NOMO-1 (cell line): ENCODE results near the gene SERTM2.
"Not testable (repeated sequence)": the region's sequence is repeated elsewhere in the genome, so short reads cannot be mapped to it uniquely, and the experiment has no call there.

ENCODE experiments used
- DNase-seq, 2 experiments: peaks; one replicate each; lab custom pipeline; 2025; ENCODE audit not compliant: unreplicated experiment in 2 of 2; lab: John Stamatoyannopoulos, UW

The SERTM2 gene

GRCh38 chrX:111511477-111511876, at the start of gene SERTM2:
Gene SERTM2, plus strand, starts transcription at chrX:111511645. Its CDS starts 7,213 bp downstream, at chrX:111518858.
- peak; percentile 54 to 81 for DNase-seq

GRCh38 chrX:111465669-111466068, 45.8 kb upstream of the SERTM2 start:
- no peak for DNase-seq

- no peak for DNase-seq
Observed at GRCh38 chrX:111467896-111468295, 43.5 kb upstream of the SERTM2 start.

GRCh38 chrX:111470681-111471403, 40.6 kb upstream of the SERTM2 start:
- DNase-seq, result no peak

- no peak for DNase-seq
Observed at GRCh38 chrX:111481896-111482295, 29.5 kb upstream of the SERTM2 start.

GRCh38 chrX:111483135-111483534, 28.3 kb upstream of the SERTM2 start:
- DNase-seq, result no peak

- no peak for DNase-seq
Observed at GRCh38 chrX:111483881-111484280, 27.6 kb upstream of the SERTM2 start.

- DNase-seq, result peak in 1 of 2 experiments; percentile 53
Observed at GRCh38 chrX:111490688-111491087, 20.8 kb upstream of the SERTM2 start.

GRCh38 chrX:111492085-111492484, 19.4 kb upstream of the SERTM2 start:
- DNase-seq, result no peak

GRCh38 chrX:111498538-111499103, 12.8 kb upstream of the SERTM2 start:
- DNase-seq, result no peak

- DNase-seq, result no peak
Observed at GRCh38 chrX:111503485-111503993, 7.9 kb upstream of the SERTM2 start.

- peak in 1 of 2 experiments; percentile 52 for DNase-seq
Observed at GRCh38 chrX:111504941-111505340, 6.5 kb upstream of the SERTM2 start.

GRCh38 chrX:111505783-111506182, 5.7 kb upstream of the SERTM2 start:
- DNase-seq, result no peak

GRCh38 chrX:111506826-111507225, 4.6 kb upstream of the SERTM2 start:
- no peak for DNase-seq

- no peak for DNase-seq
Observed at GRCh38 chrX:111507933-111508332, 3.5 kb upstream of the SERTM2 start.

- DNase-seq, result no peak
Observed at GRCh38 chrX:111515298-111515697, 3.9 kb downstream of the SERTM2 start.

- no peak for DNase-seq
Observed at GRCh38 chrX:111518667-111519066, 7.2 kb downstream of the SERTM2 start.

- DNase-seq, result no peak
Observed at GRCh38 chrX:111519215-111519614, 7.8 kb downstream of the SERTM2 start.

- DNase-seq, result no peak
Observed at GRCh38 chrX:111520506-111520905, 9.1 kb downstream of the SERTM2 start.

- DNase-seq, result no peak
Observed at GRCh38 chrX:111521169-111521568, 9.7 kb downstream of the SERTM2 start.

GRCh38 chrX:111543212-111543741, 31.8 kb downstream of the SERTM2 start:
- no peak for DNase-seq

GRCh38 chrX:111549235-111549634, 37.8 kb downstream of the SERTM2 start:
- not testable (repeated sequence) for DNase-seq
